NCI-H1930 (cell line): ENCODE results near the gene TSPAN1.

Experiments
- DNase-seq, 2 experiments: peaks; one replicate each; lab custom pipeline; 2025; lab: John Stamatoyannopoulos, UW

TSPAN1 gene

DNA sequence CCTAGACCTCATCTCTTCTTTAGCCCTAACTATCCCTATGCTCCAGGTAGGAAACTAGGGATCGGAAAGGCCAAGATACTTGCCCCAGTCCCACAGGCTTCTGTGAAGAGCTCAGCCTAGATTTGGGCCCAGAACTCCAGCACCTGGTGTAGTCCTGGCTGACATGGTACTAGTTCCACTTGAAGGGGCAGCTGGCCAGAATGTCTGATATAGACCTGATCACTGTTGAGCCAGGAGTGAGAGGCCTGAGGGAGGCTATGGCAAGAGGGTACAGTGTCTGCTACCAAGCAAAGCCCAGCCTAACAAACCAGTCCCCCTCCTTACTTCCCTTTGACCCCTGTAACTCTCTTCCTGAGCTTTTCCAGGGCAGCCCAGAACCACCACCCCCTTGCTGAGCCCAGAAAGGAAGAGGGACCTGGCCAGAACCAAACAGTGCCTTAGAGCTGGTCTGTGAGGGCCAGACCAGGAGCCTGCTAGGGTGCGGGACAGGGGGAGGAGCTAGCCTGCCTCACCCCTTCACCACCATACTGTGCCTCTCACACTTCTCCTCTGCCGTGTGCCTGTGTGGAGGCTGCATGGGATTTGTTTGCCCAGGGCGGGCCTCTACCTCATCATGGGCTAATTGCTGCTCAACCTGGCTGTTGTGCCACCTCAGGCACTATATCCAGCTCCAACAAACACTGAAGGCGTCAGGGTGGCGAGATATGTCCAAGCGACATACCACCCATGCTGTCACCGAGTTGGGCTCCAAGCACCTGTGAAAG, 12.4 kb downstream of the TSPAN1 start:
- no peak for DNase-seq

DNA sequence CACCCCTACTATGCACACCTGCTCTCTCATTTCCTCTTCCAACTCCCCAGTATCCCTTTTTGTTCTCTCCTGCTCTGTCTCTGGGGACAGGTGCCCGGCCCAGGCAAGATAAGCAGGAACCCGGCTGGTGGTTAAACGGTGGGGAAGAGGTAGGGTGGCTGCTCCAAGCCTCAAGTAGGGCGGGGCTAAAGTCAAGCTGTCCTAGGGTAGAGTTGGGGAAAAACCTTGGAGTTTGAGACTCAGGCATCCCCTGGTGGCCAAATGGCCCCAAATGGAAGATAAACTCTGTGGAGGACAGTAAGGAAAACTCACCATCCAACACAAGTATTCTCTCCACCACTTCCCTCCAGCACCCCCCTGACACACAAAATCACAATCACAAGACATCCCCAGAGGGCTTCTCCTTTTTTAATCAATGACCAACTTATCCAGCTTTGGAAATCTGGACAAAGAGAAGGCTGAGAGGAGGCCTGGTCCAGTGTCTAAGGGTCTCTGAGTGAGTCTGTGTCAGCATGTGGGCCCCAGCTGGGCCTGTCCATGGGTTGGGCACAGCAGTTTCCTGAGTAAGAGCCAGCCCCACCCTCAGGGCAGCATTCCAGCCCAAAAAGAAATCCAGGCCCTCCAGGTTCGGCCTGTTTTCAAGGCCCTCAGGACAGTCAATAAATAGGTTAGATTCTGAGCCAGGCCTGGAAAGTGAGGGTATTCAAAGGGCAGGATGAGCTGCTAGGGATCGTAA, 13.6 kb downstream of the TSPAN1 start:
- DNase-seq, result no peak

DNA sequence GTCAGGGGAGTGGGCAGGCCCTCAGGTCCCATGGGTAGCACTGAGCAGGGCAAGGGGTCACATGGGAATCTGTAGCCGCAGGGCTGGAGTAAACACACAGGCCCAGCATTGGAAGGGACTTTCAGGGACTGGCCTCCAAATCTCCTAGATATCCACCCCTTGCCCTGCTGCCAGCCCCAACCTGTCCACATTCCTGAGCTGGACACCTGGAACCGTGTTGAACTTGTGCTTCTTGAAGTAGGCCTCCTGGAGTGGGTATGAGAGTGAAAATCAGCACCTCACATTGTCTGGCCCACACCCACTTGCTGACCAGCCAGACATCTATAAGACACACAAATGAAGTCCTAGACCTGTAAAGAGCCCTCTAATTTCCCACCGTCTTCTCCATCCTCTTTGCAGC, 15.7 kb downstream of the TSPAN1 start:
- DNase-seq, result no peak

DNA sequence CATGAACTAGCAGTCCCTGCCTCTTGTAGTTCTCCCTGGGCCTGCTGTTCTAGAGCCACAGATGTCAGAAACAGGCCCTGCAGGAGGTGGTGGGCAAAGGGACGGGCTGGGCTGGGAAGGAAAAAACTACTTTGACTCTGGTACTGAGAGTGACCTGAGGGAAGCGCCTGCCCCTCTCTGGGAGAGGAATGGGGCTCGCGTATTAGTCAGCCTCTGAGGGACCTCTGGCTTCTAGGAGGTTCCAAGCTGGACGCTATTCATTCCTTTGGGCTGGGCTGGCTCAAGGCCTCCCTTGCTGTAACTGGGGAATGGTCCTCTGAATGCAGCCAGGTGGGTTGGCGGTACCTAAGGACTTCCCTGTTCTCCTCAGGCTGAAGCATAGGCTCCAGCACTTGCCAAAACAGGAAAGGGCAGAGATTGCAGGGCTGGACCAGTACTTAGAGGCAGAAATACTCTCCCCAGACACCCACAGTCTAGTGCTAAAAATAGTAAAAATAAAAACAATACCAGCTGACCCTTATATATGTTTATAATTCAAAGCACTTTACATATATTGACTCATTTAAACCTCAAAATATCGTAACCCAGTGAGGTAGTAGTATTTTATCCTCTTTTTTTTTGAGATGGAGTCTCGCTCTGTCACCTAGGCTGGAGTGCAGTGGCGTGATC, 16.3 kb downstream of the TSPAN1 start:
- no peak for DNase-seq

DNA sequence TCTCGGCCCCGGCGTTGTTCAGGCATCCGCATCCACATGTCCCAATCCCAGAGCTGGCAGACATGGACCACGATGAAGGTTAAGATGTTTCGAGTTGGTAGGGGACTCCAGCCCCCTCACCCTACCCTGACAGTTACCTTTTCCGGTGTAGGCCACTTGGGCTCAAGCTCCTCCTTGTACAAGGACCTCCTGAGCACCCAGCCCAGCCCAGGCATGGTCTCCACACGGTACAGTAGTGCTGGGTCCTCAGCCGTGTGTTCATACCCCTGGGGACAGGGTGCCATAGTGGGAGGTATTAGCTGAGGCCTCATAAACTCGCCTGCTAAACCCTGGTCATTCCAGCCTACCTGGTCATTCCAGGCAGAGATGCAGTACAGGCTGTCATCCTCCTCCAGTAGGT, 17.3 kb downstream of the TSPAN1 start:
- DNase-seq, result no peak

DNA sequence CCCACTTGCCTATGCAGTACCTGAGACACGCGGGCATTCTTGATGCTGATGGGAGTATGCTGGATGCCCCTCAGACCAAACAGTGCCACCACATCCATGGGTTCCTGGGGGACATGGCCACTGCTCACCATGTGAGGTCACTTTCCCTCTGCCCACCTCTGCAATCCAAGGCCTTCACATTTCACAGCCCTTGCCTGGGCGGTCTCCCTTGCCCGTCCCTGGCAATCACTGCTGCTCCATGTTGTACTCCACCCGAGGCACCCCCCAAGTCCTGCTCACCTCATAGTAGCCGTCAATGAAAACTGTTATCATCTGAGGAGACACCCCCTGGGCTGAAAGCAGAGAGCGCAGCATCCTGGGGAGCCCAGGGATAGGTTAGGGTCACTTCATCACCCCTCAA, 18.4 kb downstream of the TSPAN1 start:
- DNase-seq, result no peak

DNA sequence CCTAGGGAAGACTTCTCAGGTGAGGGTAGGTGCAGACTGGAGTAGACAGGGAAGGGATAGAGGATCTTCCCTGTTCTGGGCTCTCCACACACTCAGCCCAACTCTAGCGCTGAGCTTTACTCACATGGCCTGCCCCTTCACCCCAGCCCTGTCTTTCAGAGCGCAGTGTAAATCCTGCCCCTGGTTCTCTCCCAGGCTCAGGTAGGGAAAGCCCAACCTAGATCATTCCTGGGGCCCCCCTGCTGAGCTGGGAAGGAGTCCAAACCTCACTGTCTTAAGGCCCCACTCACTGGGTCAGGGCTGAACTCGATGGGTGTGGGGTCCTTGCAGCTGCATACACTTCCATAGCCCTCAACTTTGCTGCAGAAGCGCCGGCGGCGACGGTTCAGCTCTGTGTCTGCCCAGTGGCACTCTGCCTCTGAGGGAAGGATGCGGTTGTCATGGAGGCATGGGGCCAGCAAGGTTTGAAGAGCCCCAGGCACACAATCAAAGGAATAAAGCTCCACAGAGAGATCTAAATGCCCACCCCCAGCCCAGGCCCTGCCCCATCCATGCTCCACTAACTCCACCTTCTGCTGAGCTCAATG, 19.2 kb downstream of the TSPAN1 start:
- no peak for DNase-seq

DNA sequence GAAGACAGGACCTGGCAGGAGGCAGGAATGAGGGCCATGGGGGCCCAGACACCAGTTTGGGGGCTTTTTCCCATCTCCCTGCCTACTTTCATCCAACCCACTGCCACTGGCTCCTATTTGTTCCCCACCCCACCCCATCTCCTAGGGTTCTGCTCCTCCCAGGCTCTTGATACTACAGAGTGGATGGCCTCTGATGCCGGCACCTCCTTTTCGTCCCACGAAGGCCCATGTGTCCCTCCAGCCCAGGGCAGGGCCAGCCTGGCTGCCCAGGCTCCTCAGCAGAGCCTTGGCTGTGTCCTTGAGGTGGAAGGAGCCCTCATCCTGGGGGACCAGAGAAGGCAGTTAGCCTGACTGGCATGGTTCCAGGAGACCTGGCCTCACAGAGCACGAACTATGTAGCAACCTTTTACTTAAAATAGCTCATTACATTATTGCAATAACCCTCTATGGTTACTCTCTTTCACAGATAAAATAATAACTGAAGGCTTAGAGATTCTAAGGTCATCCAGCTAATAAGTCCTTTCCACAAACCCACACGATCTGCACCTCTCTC, 19.8 kb downstream of the TSPAN1 start:
- DNase-seq, result no peak

DNA sequence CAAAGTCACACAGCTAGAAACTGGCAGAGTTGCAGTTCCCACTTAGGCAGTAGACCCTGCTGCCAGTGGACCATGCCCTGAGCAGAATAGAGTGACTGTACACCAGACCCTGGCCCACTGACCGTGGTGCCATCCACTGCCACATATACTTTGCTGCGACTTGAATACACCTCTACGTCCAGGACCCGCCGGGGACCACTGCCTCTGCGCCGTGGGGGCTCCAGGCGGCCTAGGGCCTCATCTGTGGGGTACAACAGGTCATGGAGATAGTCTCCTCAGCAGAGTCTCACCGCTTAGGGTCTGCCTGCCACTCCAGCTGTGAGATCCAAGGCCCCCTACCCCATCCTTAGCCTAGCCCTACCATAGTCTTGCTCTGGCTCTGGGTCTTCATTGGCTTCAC, 21.7 kb downstream of the TSPAN1 start:
- no peak for DNase-seq

DNA sequence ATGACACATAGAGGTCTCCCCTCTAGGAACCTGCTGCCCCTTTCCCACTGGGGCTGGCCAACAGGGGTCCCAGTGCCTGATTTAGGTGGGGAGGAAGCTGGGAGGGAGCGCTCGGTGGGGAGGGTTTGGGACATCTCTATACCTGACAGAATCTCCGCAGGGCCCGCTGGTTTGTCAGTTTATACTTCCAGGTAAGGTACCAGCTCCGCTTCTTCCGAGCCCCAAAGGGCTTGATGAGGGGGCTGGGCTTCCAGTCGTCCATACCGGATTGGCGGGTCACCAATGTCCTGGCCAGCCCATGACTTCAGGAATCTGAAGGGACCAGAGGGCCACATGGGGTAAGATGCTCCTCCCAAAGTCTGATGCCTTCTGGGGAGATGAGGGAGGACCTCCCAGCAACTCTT, 22.7 kb downstream of the TSPAN1 start:
- no peak for DNase-seq

DNA sequence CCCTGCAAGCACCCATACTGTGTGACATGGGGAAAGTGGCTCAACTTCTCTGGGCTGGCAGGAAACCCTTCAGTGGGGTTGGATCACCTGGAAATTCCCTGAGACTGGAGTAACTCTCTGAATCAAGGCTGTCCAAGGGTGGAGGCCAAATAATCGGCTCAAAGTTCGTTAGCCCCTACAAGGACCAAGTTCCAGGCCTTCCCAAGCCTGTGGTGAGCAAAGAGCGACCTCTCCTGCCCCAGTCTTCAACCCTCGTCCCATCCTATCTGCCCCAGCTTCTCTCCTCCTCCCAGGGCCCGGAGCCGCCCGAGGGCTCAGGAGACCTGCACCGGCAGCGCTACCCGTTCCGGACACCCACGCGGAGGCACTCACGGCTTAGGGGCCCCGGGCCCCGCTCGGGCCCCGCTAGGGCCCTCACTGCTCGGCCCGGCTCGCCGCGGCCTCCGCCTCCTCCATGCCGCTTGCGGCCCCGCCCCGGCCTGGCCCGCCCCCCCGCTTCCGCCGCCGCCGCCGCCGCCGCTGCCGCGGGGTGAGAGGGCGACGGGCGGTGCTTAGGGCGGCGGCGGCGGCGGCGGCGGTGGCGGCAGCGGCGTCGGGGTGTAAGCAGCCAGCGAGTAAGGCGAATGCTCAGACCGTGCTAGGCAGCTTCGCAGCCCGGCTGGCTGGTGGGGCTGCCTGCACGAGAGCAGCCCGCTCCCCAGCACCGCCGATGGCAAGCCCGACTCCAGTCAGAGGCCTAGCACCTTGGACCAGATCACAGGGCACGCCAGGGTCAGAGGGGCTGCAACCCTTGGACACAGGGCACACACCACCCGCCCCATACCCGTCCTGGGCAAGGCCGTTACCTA, 23.3 kb downstream of the TSPAN1 start, which contains the start of gene POMGNT1:
Gene POMGNT1 (minus strand): TSS at position 471 of the 848 bp plus-strand sequence. CDS start 613 bp downstream, outside the sequence.
- DNase-seq, result peak; percentile 49 to 52

DNA sequence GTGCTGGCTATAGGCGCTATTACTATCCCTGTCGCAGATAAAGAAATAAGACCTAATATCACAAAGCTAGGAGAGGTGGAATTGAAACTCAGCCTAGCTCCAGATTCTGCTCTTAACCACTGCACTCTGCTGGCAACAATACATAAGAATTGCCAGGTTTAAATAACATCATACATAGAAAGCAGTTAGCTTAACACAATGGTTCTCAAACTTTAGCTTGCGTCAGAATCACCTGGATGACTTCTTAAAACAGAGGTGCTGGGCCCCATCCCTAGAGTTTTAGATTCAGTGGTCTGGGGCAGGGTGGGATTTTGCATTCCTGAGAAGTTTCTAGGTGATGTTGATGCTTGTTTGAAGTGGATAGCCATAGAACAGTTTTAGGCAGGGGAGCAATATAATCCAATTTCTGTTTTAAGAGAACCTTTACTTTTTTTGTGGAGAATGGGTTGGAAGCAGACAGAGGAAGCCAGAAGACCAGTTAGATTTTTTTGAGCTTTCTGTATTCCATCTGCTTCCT, 24.4 kb downstream of the TSPAN1 start:
- no peak for DNase-seq

DNA sequence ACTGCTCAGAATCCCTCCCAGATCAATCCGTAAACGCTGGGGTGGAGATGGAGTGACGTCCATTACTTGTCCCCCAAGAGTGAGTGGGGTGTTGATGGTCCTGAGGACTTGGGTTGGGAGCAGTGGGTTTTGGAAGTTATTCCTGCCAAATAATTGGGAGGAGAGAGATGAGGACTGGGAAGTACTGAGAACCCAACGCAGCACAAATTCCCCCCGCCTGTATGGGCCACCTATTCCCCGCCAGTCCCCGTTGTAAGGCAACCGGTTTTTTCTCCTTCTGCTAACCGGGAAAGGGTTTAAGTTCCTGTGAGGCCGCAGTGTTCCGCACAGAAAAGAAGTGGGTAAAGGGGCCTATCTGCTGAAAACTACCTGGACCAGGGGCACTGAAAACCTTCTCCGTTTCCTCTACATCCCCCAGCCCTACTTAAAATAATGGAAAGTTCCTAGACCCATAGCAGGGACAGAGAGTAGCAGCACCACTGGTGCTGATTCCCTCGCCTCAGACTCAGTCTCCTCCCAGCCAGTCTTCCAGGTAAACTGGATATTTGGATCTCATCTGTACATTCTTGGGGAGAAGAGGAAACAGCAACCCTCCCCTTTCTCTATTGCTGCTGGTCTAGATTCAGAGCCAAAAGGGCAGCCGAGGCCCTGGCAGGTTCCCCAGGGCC, 29.0 kb downstream of the TSPAN1 start:
- no peak for DNase-seq

DNA sequence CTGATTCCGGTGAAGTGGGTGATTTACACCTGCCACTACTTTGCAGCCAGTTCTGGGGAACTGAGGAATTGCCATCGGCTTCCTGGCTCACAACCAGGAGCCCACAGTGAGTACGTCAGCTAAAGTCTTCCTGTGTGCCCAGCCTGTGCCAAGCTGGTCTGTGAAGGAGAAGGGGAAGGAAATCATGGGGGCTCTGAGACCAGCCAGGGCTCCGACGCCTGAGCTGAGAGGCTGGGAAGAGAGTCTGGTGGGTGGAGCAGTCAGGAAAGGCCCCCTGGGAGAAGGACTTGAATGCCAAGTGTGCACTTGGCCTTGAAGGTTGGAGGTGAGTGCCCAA, 29.5 kb downstream of the TSPAN1 start:
- no peak for DNase-seq

DNA sequence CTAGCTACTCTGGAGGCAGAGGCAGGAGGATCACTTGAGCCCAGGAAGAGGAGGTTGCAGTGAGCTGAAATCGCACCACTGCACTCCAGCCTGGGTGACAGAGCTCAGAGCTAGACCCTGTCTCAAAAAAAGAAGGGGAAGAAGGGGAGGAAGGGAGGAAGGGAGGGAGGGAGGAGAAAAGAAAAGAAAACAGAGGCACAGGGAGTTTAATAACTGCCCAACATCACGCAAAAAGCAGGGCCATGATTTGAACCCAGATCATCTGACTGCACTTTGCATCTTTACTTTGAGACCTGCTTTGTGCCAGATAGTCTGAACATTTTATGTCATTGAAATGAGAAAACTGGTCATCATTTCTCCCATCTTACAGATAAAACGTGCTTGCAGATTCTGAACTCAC, 30.3 kb downstream of the TSPAN1 start:
- DNase-seq, result no peak

DNA sequence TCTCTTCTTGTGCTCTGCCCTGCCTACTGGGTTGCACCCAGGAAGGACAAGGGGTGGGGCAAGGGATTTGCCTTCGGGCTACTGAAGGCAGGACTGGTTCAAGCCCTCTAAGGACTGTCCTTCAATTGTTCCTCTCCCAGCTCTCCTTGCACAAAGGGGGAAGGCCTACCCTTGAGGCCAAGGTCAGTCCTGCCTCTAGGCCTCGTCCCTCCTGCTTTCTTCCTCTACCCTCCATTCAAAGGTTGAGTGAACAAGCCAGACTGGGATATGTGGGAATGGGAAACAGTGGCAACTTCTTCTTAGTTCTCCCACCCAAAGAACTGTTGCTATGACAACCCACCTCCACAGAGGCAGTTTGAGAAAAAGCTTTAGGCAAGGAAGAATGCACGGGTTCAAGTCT, 30.9 kb downstream of the TSPAN1 start:
- no peak for DNase-seq

DNA sequence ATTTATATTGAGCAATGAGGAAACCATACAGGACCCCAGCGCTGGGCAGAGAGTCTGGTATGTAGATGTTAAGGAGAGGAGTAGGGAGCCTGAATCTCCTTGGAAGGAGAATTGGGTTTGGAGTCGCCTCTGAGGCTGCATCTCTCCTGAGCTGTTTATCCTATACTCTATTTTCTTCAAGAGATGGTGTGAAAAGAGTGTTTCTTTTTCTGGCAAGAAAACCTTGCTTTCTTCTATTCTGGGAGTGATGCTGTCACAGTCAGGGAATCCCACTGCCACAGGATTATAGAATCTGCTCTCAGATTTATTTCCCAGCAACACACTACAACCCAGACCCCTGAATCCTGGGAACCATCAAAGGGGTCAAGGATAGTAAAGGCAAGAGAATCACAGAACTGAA, 31.5 kb downstream of the TSPAN1 start:
- DNase-seq, result no peak

DNA sequence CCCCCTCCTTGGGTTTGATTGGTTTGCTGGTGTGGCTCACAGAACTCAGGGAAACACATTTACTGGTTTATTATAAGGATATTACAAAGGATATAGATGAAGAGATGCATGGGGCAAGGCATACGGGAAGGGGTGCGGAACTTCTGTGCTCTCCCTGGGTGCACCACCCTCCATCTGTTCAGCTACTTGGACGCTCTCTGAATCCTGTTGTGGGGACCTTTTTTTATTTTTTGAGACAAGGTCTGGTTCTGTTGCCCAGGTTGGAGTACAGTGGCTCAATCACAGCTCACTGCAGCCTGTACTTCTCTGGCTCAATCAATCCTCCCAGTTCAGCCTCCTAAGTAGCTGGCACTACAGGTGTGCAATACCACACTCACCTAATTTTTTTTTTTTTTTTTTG, 35.7 kb downstream of the TSPAN1 start:
- no peak for DNase-seq

DNA sequence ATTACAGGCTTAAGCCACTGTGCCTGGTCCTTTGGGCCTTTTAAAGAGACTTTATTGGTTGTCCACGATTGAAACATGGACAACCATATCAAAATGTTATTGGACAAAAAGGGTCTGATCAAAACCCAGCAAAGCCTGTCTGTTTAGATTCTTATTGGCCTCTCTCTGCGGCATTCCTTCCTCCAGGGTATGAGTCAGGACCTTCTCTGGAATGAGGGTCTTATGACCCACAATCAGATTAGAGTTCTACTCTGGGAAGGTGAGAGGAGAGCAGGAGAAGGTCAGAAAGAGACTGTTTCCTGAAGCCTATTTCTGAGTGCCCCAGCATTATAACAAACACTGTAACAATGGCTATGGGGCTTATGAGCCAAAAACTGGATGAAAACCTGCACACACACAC, 36.2 kb downstream of the TSPAN1 start:
- no peak for DNase-seq

DNA sequence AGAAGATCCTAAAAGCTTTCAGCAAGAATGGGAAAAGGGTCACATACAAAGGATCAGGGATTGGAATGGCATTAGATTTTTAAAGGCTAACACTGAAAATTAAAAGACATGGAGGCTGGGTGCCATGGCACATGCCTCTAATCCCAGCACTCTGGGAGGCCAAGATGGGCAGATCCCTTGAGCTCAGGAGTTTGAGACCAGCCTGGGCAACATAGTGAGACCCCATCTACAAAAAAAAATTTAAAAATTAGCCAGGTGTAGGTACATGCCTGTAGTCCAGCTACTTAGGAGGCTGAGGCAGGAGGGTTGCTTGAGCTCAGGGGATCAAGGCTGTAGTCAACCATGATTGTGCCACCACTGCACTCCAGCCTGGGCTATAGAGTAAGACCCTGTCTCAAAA, 40.6 kb downstream of the TSPAN1 start:
- DNase-seq, result no peak

DNA sequence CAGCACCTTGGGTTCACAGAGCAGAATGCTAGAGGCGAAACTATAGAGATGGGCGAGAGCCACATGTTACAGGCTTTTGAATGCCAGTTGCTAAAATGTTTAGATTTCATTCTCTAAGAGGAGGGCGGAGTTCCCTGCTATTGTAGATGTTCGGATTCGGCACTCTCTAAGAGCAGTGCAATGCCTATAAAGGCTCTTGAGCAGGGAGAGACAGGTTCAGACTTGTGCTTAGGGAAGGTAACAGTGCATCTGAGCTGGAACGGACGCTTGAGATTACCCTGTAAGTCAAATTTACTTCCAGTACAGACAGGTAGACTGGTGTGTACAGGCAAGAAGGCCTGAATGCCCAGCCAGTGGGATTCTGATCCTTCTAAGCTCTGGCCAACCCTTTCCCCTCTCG, 43.6 kb downstream of the TSPAN1 start:
- DNase-seq, result no peak
